ELF-1 (cell line): Measurements from ENCODE around the gene DNMT3A.

ENCODE experiments used
- DNase-seq: peaks from one replicate; pipeline ENCODE4 v3.0.0-alpha.2; 2016; ENCODE audit warnings: low read depth, low spot score

The DNMT3A gene

GRCh38 chr2:25258847-25259736, 82.6 kb downstream of the DNMT3A start:
- DNase-seq = peak; percentile 61

GRCh38 chr2:25257931-25258846, 83.5 kb downstream of the DNMT3A start:
- DNase-seq = peak; percentile 75

- no peak for DNase-seq
These were observed 84.6 kb downstream of the DNMT3A start for GRCh38 chr2:25257032-25257552.

- DNase-seq = no peak
These were observed 85.2 kb downstream of the DNMT3A start for GRCh38 chr2:25256488-25256875.

GRCh38 chr2:25255745-25256487, 85.8 kb downstream of the DNMT3A start:
- DNase-seq = no peak

- DNase-seq = no peak
These were observed 86.8 kb downstream of the DNMT3A start for GRCh38 chr2:25254961-25255360.

GRCh38 chr2:25253153-25253626, 88.5 kb downstream of the DNMT3A start:
- no peak for DNase-seq

GRCh38 chr2:25252291-25253152, 89.2 kb downstream of the DNMT3A start:
- DNase-seq = peak; percentile 95

- peak; percentile 89 for DNase-seq
These were observed 90.1 kb downstream of the DNMT3A start for GRCh38 chr2:25251422-25252273.

- DNase-seq = no peak
These were observed 90.7 kb downstream of the DNMT3A start for GRCh38 chr2:25251071-25251421.

GRCh38 chr2:25250331-25251070, 91.2 kb downstream of the DNMT3A start:
- peak; percentile 61 for DNase-seq

- DNase-seq = no peak
These were observed 91.9 kb downstream of the DNMT3A start for GRCh38 chr2:25249785-25250184.

- DNase-seq = no peak
These were observed 93.8 kb downstream of the DNMT3A start for GRCh38 chr2:25247792-25248512.

GRCh38 chr2:25246558-25247290, 95.0 kb downstream of the DNMT3A start:
- no peak for DNase-seq

GRCh38 chr2:25246001-25246400, 95.7 kb downstream of the DNMT3A start:
- DNase-seq = no peak

- DNase-seq = no peak
These were observed 96.6 kb downstream of the DNMT3A start for GRCh38 chr2:25245141-25245540.

- DNase-seq = no peak
These were observed 97.7 kb downstream of the DNMT3A start for GRCh38 chr2:25243995-25244394.
